Measurements from ENCODE around the gene CC2D1A.

- TF ChIP-seq, protein P1, sequence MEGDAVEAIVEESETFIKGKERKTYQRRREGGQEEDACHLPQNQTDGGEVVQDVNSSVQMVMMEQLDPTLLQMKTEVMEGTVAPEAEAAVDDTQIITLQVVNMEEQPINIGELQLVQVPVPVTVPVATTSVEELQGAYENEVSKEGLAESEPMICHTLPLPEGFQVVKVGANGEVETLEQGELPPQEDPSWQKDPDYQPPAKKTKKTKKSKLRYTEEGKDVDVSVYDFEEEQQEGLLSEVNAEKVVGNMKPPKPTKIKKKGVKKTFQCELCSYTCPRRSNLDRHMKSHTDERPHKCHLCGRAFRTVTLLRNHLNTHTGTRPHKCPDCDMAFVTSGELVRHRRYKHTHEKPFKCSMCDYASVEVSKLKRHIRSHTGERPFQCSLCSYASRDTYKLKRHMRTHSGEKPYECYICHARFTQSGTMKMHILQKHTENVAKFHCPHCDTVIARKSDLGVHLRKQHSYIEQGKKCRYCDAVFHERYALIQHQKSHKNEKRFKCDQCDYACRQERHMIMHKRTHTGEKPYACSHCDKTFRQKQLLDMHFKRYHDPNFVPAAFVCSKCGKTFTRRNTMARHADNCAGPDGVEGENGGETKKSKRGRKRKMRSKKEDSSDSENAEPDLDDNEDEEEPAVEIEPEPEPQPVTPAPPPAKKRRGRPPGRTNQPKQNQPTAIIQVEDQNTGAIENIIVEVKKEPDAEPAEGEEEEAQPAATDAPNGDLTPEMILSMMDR (IDR thresholded peaks at IDR 0.05; ENCODE audit: insufficient read depth, low read depth, low read length): no peak
- TF ChIP-seq EZH2 (IDR thresholded peaks at IDR 0.05; ENCODE audit: insufficient read depth, low read length): no peak
Measured at GRCh38 chr19:13884726-13885591, 21.0 kb upstream of the CC2D1A start.

Measured in astrocyte (in vitro differentiated cells and primary cell).